KMS-11 (cell line): ENCODE results near the gene UBE2L5.

Experiments
- H2AFZ ChIP-seq: fragments of 200-600 bp; sonication (generic); 2 replicates; pipeline ENCODE4 v1.6.1; 2016; ENCODE audit warnings: antibody characterized with exemption, mixed run types, low read depth
- H3K27ac ChIP-seq: fragments of 200-600 bp; sonication (generic); 2 replicates; pipeline ENCODE4 v1.6.1; 2016; ENCODE audit warnings: mild to moderate bottlenecking, mixed run types
- H3K27me3 ChIP-seq: fragments of 200-600 bp; sonication (generic); 2 replicates; pipeline ENCODE4 v1.6.1; 2017; ENCODE audit warnings: mild to moderate bottlenecking, low read depth, mixed run types, moderate library complexity; ENCODE audit not compliant: insufficient read depth
- H3K36me3 ChIP-seq: fragments of 200-600 bp; sonication (generic); 2 replicates; pipeline ENCODE4 v1.6.1; 2017; ENCODE audit warnings: mild to moderate bottlenecking, mixed run types; ENCODE audit not compliant: insufficient read depth
- H3K4me1 ChIP-seq: fragments of 200-600 bp; sonication (generic); 2 replicates; pipeline ENCODE4 v1.6.1; 2016; ENCODE audit warnings: mild to moderate bottlenecking, low read depth, mixed run types; ENCODE audit not compliant: poor library complexity, severe bottlenecking
- H3K4me2 ChIP-seq: fragments of 200-600 bp; sonication (generic); 2 replicates; pipeline ENCODE4 v1.7.0; 2016; ENCODE audit warnings: mild to moderate bottlenecking, mixed run types
- H3K4me3 ChIP-seq: fragments of 200-600 bp; sonication (generic); IDR thresholded peaks from 2 replicates; pipeline ENCODE4 v1.6.1; 2017; ENCODE audit warnings: low read depth, low read length, mixed read lengths; ENCODE audit not compliant: insufficient read depth
- H3K79me2 ChIP-seq: fragments of 200-600 bp; sonication (generic); 2 replicates; pipeline ENCODE4 v1.6.1; 2016; ENCODE audit warnings: low read depth, mixed run types; ENCODE audit not compliant: insufficient read depth
- H3K9ac ChIP-seq: fragments of 200-600 bp; sonication (generic); 2 replicates; pipeline ENCODE4 v1.6.1; 2016; ENCODE audit warnings: mild to moderate bottlenecking, mixed run types
- H4K20me1 ChIP-seq: fragments of 200-600 bp; sonication (generic); 2 replicates; pipeline ENCODE4 v1.6.1; 2016; ENCODE audit warnings: mild to moderate bottlenecking, mixed run types; ENCODE audit not compliant: insufficient read depth
- CTCF ChIP-seq: fragments of 200-600 bp; sonication (generic); conservative IDR thresholded peaks from 2 replicates; pipeline ENCODE4 v1.6.1; 2017; ENCODE audit warnings: low read depth, mild to moderate bottlenecking, antibody characterized with exemption, low read length, moderate library complexity, mixed read lengths

Gene UBE2L5

GRCh38 chr13:30422054-30422839, at the start of gene UBE2L5:
Gene UBE2L5, plus strand, starts transcription at chr13:30422493. Its CDS starts 5,498 bp downstream, at chr13:30427991.
- H3K27me3 ChIP-seq: no peaks in the 10 kb centered on the region
- peak within 1 kb of the TSS; percentile 49; the same call in 1 of the 2 replicates for H3K9ac ChIP-seq
- H3K36me3 ChIP-seq: no peaks in the 10 kb centered on the region
- no peak for TF ChIP-seq CTCF
- H4K20me1 ChIP-seq: no peaks in the 10 kb centered on the region
- H3K4me1 ChIP-seq: peaks cover 3% of the 10 kb centered on the region
- peak within 1 kb of the TSS; percentile 20; the same call in 1 of the 2 replicates for H3K27ac ChIP-seq
- no peaks in the 10 kb centered on the region for H3K79me2 ChIP-seq
- peak within 1 kb of the TSS; percentile 87 for H3K4me2 ChIP-seq
- H3K4me3 ChIP-seq: no peak within 1 kb of the TSS
- peak within 1 kb of the TSS; percentile 73 for H2AFZ ChIP-seq

GRCh38 chr13:30373727-30374126, 48.6 kb upstream of the UBE2L5 start:
- no peak overlapping the region for H2AFZ ChIP-seq
- no peak for TF ChIP-seq CTCF
- H3K27ac ChIP-seq: no peak overlapping the region
- H3K4me2 ChIP-seq: no peak overlapping the region
- H4K20me1 ChIP-seq: no peaks in the 10 kb centered on the region
- H3K4me3 ChIP-seq: no peak overlapping the region
- no peak overlapping the region for H3K9ac ChIP-seq
- H3K79me2 ChIP-seq: no peaks in the 10 kb centered on the region
- H3K36me3 ChIP-seq: no peaks in the 10 kb centered on the region
- H3K4me1 ChIP-seq: peaks cover 14% of the 10 kb centered on the region
- no peaks in the 10 kb centered on the region for H3K27me3 ChIP-seq

GRCh38 chr13:30375265-30375835, 46.9 kb upstream of the UBE2L5 start:
- Histone ChIP-seq H3K36me3 (no peaks in the 10 kb centered on the region), H3K79me2 (no peaks in the 10 kb centered on the region), H4K20me1 (no peaks in the 10 kb centered on the region), H3K27me3 (no peaks in the 10 kb centered on the region), H3K4me3 (no peak overlapping the region), H3K4me2 (no peak overlapping the region), H3K4me1 (peaks cover 14% of the 10 kb centered on the region), H3K27ac (no peak overlapping the region), H2AFZ (no peak overlapping the region), H3K9ac (no peak overlapping the region)
- TF ChIP-seq CTCF: no peak

- H3K36me3 ChIP-seq: no peaks in the 10 kb centered on the region
- no peak overlapping the region for H3K4me3 ChIP-seq
- H3K9ac ChIP-seq: no peak overlapping the region
- no peaks in the 10 kb centered on the region for H3K27me3 ChIP-seq
- peaks cover 14% of the 10 kb centered on the region for H3K4me1 ChIP-seq
- peak overlapping the region; percentile 58 for H2AFZ ChIP-seq
- no peak for TF ChIP-seq CTCF
- peak overlapping the region; percentile 31; the same call in 1 of the 2 replicates for H3K27ac ChIP-seq
- peak overlapping the region; percentile 34; the same call in 1 of the 2 replicates for H3K4me2 ChIP-seq
- H3K79me2 ChIP-seq: no peaks in the 10 kb centered on the region
- no peaks in the 10 kb centered on the region for H4K20me1 ChIP-seq
Measured at GRCh38 chr13:30376426-30377311, 45.6 kb upstream of the UBE2L5 start.
